K562 (cell line): ENCODE data around the gene OSBPL1A. TPM values are rescaled to one million over a fixed set of nuclear protein-coding genes. Genes with fewer than 3 reads are reported as not detected.

Source experiments
- ATAC-seq: fragments of 200-7000 bp; cut with Tn5 transposase; 3 replicates; pipeline ENCODE4 v1.9.1; 2020; ENCODE audit warnings: moderate library complexity
- BruUV-seq: library from RNA; stranded (reverse); fragments of 400-500 nt; replicated peaks from 2 replicates; lab custom pipeline; 2021; lab: Mats Ljungman, UMichigan
- CTCF ChIA-PET: fragments of 300-600 bp; formaldehyde crosslinking; extraction: SDS; loops from one replicate; lab custom pipeline; 2021; ENCODE audit warnings: low intra/inter-chr PET ratio; lab: Yijun Ruan, JAX
- POLR2A ChIA-PET: fragments of 300-600, 350-650 bp; sonication (Branson Sonifier 250); formaldehyde crosslinking; extraction: SDS; loops from one replicate; lab custom pipeline; 2021; ENCODE audit warnings: antibody characterized with exemption, inconsistent platforms; lab: Yijun Ruan, JAX
- DNase-seq, 4 experiments: peaks; one replicate each; pipeline versions ENCODE4 v3.0.0 to v3.0.0-alpha.2; 2011 to 2018; ENCODE audit warnings: low spot score in 3 of 4, mixed read lengths in 3 of 4; ENCODE audit errors: extremely low read depth in 1 of 4
- FAIRE-seq: peaks from 2 replicates; lab custom pipeline; 2011; peaks lifted over from hg19 to GRCh38; lab: Jason Lieb, UNC
- H2AFZ ChIP-seq: 2 replicates; pipeline ENCODE4 v1.6.0; 2011; ENCODE audit warnings: low read depth, low read length, control low read depth, inconsistent platforms
- H3K27ac ChIP-seq: fragments of 200-600 bp; 3 replicates; pipeline ENCODE4 v1.8.0; 2011; ENCODE audit warnings: low read depth, mild to moderate bottlenecking, control low read depth, inconsistent platforms, low read length, moderate library complexity, mixed read lengths; ENCODE audit errors: extremely low read depth
- H3K27me3 ChIP-seq, 2 experiments: fragments of 300-600 bp in 1 of 2; 2 replicates in 1 of 2; 3 replicates in 1 of 2; pipeline versions ENCODE4 v1.6.0 to v1.8.0; 2011; ENCODE audit warnings: inconsistent platforms in 2 of 2, low read length in 2 of 2, mild to moderate bottlenecking in 1 of 2, mixed read lengths in 1 of 2, moderate library complexity in 1 of 2; ENCODE audit not compliant: control insufficient read depth in 2 of 2, insufficient read depth in 2 of 2
- H3K36me3 ChIP-seq: fragments of 300-600 bp; 3 replicates; pipeline ENCODE4 v1.8.0; 2011; ENCODE audit warnings: mild to moderate bottlenecking, low read length, inconsistent platforms; ENCODE audit not compliant: control insufficient read depth, insufficient read depth
- H3K4me1 ChIP-seq, 2 experiments: fragments of 200-600 bp in 1 of 2; replicated peaks in 1 of 2; 2 replicates in 1 of 2; 3 replicates in 1 of 2; pipeline versions ENCODE4 v1.5.1 to v1.8.0; 2011; ENCODE audit warnings: inconsistent platforms in 2 of 2, low read length in 2 of 2, mild to moderate bottlenecking in 1 of 2, mixed read lengths in 1 of 2, moderate library complexity in 1 of 2; ENCODE audit not compliant: control insufficient read depth in 2 of 2, insufficient read depth in 2 of 2
- H3K4me2 ChIP-seq: 2 replicates; pipeline ENCODE4 v1.6.1; 2011; ENCODE audit warnings: low read length, control low read depth, inconsistent platforms, mixed read lengths; ENCODE audit not compliant: insufficient read depth
- H3K4me3 ChIP-seq: fragments of 200-600 bp; sonication (generic), shearing (Covaris generic); 2 replicates; pipeline ENCODE4 v1.5.1; 2016; ENCODE audit warnings: control low read depth, inconsistent platforms
- H3K79me2 ChIP-seq: fragments of 200-600 bp; 3 replicates; pipeline ENCODE4 v1.8.0; 2011; ENCODE audit warnings: low read length, inconsistent platforms; ENCODE audit not compliant: control insufficient read depth, insufficient read depth
- H3K9ac ChIP-seq, 2 experiments: 2 replicates each; pipeline versions ENCODE4 v1.6.0 to v1.6.1; 2011; ENCODE audit warnings: low read depth in 2 of 2, low read length in 2 of 2, control low read depth in 1 of 2, inconsistent platforms in 1 of 2, mild to moderate bottlenecking in 1 of 2, mixed read lengths in 1 of 2; ENCODE audit not compliant: insufficient read depth in 1 of 2
- H3K9me1 ChIP-seq: one replicate; pipeline ENCODE4 v1.6.0; 2011; ENCODE audit warnings: inconsistent platforms, mild to moderate bottlenecking, low read length, moderate library complexity; ENCODE audit not compliant: control insufficient read depth, insufficient read depth
- H3K9me3 ChIP-seq: replicated peaks from 2 replicates; pipeline ENCODE4 v1.5.1; 2011; ENCODE audit warnings: low read depth, low read length, inconsistent platforms; ENCODE audit not compliant: control insufficient read depth, insufficient read depth
- H4K20me1 ChIP-seq: replicated peaks from 2 replicates; pipeline ENCODE4 v1.6.1; 2011; ENCODE audit warnings: low read length, inconsistent platforms, mixed read lengths; ENCODE audit not compliant: control insufficient read depth, insufficient read depth
- CEBPB ChIP-seq: fragments of 450-650 bp; IDR thresholded peaks from 2 replicates; pipeline ENCODE4 v1.6.1; 2016; ENCODE audit warnings: missing genetic modification characterization, missing compliant biosample characterization
- CHD2 ChIP-seq: IDR thresholded peaks from 2 replicates; pipeline ENCODE4 v1.6.1; 2011; ENCODE audit warnings: low read depth, low read length
- MYNN ChIP-seq, 2 experiments: sonication (generic); formaldehyde crosslinking in 1 of 2; IDR thresholded peaks; 2 replicates each; pipeline versions ENCODE4 v1.5.0 to v1.6.1; 2016 to 2020; ENCODE audit warnings: antibody characterized with exemption in 1 of 2, missing genetic modification reagents in 1 of 2
- PHB ChIP-seq: fragments of 250-450 bp; sonication (Bioruptor Pico); IDR thresholded peaks from 2 replicates; pipeline ENCODE4 v1.5.0; 2021
- RBM17 ChIP-seq: fragments of 200-400 bp; formaldehyde crosslinking; IDR thresholded peaks from 2 replicates; pipeline ENCODE4 v1.6.1; 2017; ENCODE audit warnings: low read depth, mild to moderate bottlenecking, low read length, borderline replicate concordance
- SP2 ChIP-seq: IDR thresholded peaks from 2 replicates; pipeline ENCODE4 v1.6.1; 2011; ENCODE audit warnings: mild to moderate bottlenecking, low read depth, low read length, moderate library complexity; ENCODE audit not compliant: poor library complexity, severe bottlenecking; ENCODE audit errors: extremely low read depth
- ZNF444 ChIP-seq: fragments of 250-450 bp; sonication (Bioruptor Pico); IDR thresholded peaks from 2 replicates; pipeline ENCODE4 v1.4.0; 2020; ENCODE audit warnings: mild to moderate bottlenecking, moderate library complexity
- WGBS: fragments of 100-300 bp; shearing (Covaris generic); methylation state at CpG from one replicate; pipeline ENCODE4 v1.1.6; 2016; ENCODE audit warnings: low coverage, mixed read lengths; ENCODE audit not compliant: insufficient coverage; ENCODE audit errors: missing lambda C conversion rate; 5-methylcytosine and 5-hydroxymethylcytosine counted together
- in situ Hi-C: fragments of 300-500 bp; cut with MboI; formaldehyde crosslinking; loops from 4 replicates; pipeline ENCODE4 v1.15.0; 2018; ENCODE audit warnings: inconsistent platforms, mixed read lengths
- intact Hi-C: fragments of 100-400 bp; cut with micrococcal nuclease; formaldehyde crosslinking; loops from 2 replicates; pipeline ENCODE4 v1.14.2; 2022
- polyA plus RNA-seq, 8 experiments: library from polyadenylated mRNA; depleted of rRNA in 4 of 8; stranded (reverse) in 5 of 8; unstranded in 3 of 8; fragments of >200 nt; fragmentation: Nextera tagmentation in 2 of 8; fragmentation: Illumina TruSeq in 1 of 8; extraction: Ambion mirVana in 2 of 8; extraction: Trizol in 1 of 8; gene quantifications; 2 replicates each; pipeline versions ENCODE4 v1.2.1 to v1.2.3, GENCODE V29; 2011 to 2014; ENCODE audit warnings: inconsistent platforms in 1 of 8, missing spikeins in 1 of 8
- total RNA-seq, 7 experiments: library from RNA; depleted of rRNA in 6 of 7; stranded (reverse); fragments of >200 nt in 6 of 7; fragmentation: Illumina TruSeq in 2 of 7; extraction: Trizol in 2 of 7; gene quantifications; 2 replicates each; pipeline versions ENCODE4 v1.2.1 to v1.2.3, GENCODE V29; 2011 to 2021; ENCODE audit warnings: low replicate concordance in 1 of 7
- TF ChIP-seq, protein P1 (sequence below): sonication (generic); formaldehyde crosslinking; IDR thresholded peaks from 2 replicates; pipeline ENCODE4 v1.4.0; 2020; ENCODE audit warnings: mild to moderate bottlenecking, missing genetic modification reagents
- TF ChIP-seq, protein P2 (sequence below), 2 experiments: fragments of 150-350 bp in 1 of 2; IDR thresholded peaks; 2 replicates each; pipeline ENCODE4 v1.6.1; 2012 to 2016; ENCODE audit warnings: low read depth in 2 of 2, low read length in 2 of 2, mild to moderate bottlenecking in 1 of 2, moderate library complexity in 1 of 2
- TF ChIP-seq, protein P3 (sequence below): fragments of 450-650 bp; formaldehyde crosslinking; IDR thresholded peaks from 2 replicates; pipeline ENCODE4 v1.4.0; 2020; ENCODE audit warnings: mild to moderate bottlenecking, moderate library complexity

OSBPL1A gene
- total and polyA plus RNA-seq, 9 of the 15 experiments (the other 6 are each of a cell fraction or from before 2014, with no cell fraction given): 0.40 to 0.49 TPM; not detected in 7

GRCh38 chr18:24408496-24408895 lies 10.9 kb upstream of the OSBPL1A start (continued):
- TF ChIP-seq, protein P1, sequence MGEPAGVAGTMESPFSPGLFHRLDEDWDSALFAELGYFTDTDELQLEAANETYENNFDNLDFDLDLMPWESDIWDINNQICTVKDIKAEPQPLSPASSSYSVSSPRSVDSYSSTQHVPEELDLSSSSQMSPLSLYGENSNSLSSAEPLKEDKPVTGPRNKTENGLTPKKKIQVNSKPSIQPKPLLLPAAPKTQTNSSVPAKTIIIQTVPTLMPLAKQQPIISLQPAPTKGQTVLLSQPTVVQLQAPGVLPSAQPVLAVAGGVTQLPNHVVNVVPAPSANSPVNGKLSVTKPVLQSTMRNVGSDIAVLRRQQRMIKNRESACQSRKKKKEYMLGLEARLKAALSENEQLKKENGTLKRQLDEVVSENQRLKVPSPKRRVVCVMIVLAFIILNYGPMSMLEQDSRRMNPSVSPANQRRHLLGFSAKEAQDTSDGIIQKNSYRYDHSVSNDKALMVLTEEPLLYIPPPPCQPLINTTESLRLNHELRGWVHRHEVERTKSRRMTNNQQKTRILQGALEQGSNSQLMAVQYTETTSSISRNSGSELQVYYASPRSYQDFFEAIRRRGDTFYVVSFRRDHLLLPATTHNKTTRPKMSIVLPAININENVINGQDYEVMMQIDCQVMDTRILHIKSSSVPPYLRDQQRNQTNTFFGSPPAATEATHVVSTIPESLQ (CRISPR knock-in tag): no peak

DNA sequence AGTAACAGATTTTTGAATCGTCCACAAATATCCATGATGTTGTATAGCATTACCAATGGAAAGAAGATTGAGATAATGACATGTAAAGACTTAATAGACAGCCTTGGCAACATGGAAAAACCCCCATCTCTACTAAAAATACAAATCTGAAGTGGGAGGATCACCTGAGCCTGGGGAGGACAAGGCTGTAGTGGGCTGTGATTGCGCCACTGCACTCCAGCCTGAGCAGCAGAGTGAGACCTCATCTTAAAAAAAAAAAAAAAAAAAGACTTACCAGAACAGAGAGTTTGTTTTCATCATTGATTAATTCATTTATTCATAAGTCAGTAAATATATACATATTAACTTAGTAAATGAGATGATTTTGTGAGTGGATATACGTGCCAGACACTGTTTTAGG lies 7.0 kb upstream of the OSBPL1A start:
- in situ Hi-C loops: no loop called here
- TF ChIP-seq CHD2: no peak
- TF ChIP-seq RBM17: no peak
- TF ChIP-seq, protein P2, sequence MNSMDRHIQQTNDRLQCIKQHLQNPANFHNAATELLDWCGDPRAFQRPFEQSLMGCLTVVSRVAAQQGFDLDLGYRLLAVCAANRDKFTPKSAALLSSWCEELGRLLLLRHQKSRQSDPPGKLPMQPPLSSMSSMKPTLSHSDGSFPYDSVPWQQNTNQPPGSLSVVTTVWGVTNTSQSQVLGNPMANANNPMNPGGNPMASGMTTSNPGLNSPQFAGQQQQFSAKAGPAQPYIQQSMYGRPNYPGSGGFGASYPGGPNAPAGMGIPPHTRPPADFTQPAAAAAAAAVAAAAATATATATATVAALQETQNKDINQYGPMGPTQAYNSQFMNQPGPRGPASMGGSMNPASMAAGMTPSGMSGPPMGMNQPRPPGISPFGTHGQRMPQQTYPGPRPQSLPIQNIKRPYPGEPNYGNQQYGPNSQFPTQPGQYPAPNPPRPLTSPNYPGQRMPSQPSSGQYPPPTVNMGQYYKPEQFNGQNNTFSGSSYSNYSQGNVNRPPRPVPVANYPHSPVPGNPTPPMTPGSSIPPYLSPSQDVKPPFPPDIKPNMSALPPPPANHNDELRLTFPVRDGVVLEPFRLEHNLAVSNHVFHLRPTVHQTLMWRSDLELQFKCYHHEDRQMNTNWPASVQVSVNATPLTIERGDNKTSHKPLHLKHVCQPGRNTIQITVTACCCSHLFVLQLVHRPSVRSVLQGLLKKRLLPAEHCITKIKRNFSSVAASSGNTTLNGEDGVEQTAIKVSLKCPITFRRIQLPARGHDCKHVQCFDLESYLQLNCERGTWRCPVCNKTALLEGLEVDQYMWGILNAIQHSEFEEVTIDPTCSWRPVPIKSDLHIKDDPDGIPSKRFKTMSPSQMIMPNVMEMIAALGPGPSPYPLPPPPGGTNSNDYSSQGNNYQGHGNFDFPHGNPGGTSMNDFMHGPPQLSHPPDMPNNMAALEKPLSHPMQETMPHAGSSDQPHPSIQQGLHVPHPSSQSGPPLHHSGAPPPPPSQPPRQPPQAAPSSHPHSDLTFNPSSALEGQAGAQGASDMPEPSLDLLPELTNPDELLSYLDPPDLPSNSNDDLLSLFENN (IDR thresholded peaks at IDR 0.05; ENCODE audit: low read depth in 2 of 2, low read length in 2 of 2): no peak
- TF ChIP-seq CEBPB (tag): no peak
- TF ChIP-seq MYNN (IDR thresholded peaks at IDR 0.05): no peak
- TF ChIP-seq MYNN (CRISPR knock-in tag; IDR thresholded peaks at IDR 0.05): no peak
- no peak for TF ChIP-seq SP2
- TF ChIP-seq PHB (CRISPR knock-in tag): no peak
- TF ChIP-seq, protein P3, sequence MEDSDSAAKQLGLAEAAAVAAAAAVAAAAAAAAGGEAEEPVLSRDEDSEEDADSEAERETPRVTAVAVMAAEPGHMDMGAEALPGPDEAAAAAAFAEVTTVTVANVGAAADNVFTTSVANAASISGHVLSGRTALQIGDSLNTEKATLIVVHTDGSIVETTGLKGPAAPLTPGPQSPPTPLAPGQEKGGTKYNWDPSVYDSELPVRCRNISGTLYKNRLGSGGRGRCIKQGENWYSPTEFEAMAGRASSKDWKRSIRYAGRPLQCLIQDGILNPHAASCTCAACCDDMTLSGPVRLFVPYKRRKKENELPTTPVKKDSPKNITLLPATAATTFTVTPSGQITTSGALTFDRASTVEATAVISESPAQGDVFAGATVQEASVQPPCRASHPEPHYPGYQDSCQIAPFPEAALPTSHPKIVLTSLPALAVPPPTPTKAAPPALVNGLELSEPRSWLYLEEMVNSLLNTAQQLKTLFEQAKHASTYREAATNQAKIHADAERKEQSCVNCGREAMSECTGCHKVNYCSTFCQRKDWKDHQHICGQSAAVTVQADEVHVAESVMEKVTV (CRISPR knock-in tag): no peak
- no peak for TF ChIP-seq ZNF444
- BruUV-seq: no TSS peak
- ChIA-PET POLR2A (no interaction called here), CTCF (no interaction called here)
- no peak overlapping the region for H3K9ac ChIP-seq
- FAIRE-seq: no peak
- no peak overlapping the region for H3K4me3 ChIP-seq
- no peaks in the 10 kb centered on the region for H3K9me3 ChIP-seq
- ATAC-seq: no peak
- no peaks in the 10 kb centered on the region for H3K9me1 ChIP-seq
- H3K4me2 ChIP-seq: no peak overlapping the region
- DNase-seq: no peak
- H3K79me2 ChIP-seq: no peaks in the 10 kb centered on the region
- 0 out of 2 replicates have a peak, but pooled peaks cover 4% of the 10 kb centered on the region for H4K20me1 ChIP-seq
- 1% methylated on average over 3 of the region's 3 CpGs for WGBS
- no peaks in the 10 kb centered on the region for H3K36me3 ChIP-seq
- H3K4me1 ChIP-seq: no peaks in the 10 kb centered on the region
- peaks cover 0 to under 1% of the 10 kb centered on the region in 2 experiments; a peak in 3 of 5 replicates for H3K27me3 ChIP-seq
- no peak overlapping the region for H2AFZ ChIP-seq
- no peak overlapping the region for H3K27ac ChIP-seq
- intact Hi-C loops: no loop called here
